Kidney epithelial cell (primary cell): Measurements from ENCODE around the gene RASD1. TPM values are rescaled to one million over a fixed set of nuclear protein-coding genes. Genes with fewer than 3 reads are reported as not detected.
"Not testable (repeated sequence)": the region's sequence is repeated elsewhere in the genome, so short reads cannot be mapped to it uniquely, and the experiment has no call there.

Experiments
- DNase-seq: peaks from one replicate; pipeline ENCODE4 v3.0.0-alpha.2; 2010; ENCODE audit warnings: low read depth
- H3K27me3 ChIP-seq: 2 replicates; pipeline ENCODE4 v1.6.0; 2011; ENCODE audit warnings: low read length; ENCODE audit not compliant: control insufficient read depth, insufficient read depth
- H3K36me3 ChIP-seq: 2 replicates; pipeline ENCODE4 v1.5.1; 2011; ENCODE audit warnings: low read length; ENCODE audit not compliant: control insufficient read depth, insufficient read depth
- H3K4me3 ChIP-seq: 2 replicates; pipeline ENCODE4 v1.5.1; 2011; ENCODE audit warnings: low read depth, mild to moderate bottlenecking, control low read depth, low read length
- total RNA-seq: library from RNA; depleted of rRNA; stranded (reverse); fragments of >200 nt; gene quantifications from 2 replicates; pipeline ENCODE4 v1.2.3, GENCODE V29; 2015
- TF ChIP-seq, protein P1 (sequence below): IDR thresholded peaks from 2 replicates; pipeline ENCODE4 v1.5.1; 2011; ENCODE audit warnings: mild to moderate bottlenecking, moderate library complexity, low read length, control low read depth, inconsistent platforms; ENCODE audit not compliant: insufficient read depth, poor library complexity, severe bottlenecking

The RASD1 gene
- total RNA-seq, 1 donor from 2014 or later, result 0.17 TPM

DNA sequence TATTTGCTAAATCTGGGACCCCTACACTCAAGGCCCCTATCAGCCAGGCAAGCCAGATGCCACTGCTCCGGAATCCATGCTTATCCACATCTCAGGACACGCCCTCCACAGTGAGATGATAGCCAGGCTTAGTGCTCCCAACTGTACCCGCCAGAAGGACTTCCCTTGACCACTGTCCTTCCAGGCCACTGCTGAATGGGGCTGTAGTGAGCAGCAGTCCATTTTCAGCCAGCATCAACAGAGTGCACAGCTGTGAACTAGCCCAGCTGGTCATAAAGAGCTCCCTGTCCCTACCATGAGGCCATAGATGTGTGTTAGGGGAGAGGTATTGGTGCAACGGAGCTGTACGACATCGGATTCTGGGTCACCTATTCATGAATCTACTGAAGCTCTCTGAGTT is 32.4 kb downstream of the RASD1 start:
- DNase-seq, result no peak
- Histone ChIP-seq H3K36me3 (no peaks in the 10 kb centered on the region), H3K27me3 (no peaks in the 10 kb centered on the region), H3K4me3 (no peak overlapping the region)
- TF ChIP-seq, protein P1, sequence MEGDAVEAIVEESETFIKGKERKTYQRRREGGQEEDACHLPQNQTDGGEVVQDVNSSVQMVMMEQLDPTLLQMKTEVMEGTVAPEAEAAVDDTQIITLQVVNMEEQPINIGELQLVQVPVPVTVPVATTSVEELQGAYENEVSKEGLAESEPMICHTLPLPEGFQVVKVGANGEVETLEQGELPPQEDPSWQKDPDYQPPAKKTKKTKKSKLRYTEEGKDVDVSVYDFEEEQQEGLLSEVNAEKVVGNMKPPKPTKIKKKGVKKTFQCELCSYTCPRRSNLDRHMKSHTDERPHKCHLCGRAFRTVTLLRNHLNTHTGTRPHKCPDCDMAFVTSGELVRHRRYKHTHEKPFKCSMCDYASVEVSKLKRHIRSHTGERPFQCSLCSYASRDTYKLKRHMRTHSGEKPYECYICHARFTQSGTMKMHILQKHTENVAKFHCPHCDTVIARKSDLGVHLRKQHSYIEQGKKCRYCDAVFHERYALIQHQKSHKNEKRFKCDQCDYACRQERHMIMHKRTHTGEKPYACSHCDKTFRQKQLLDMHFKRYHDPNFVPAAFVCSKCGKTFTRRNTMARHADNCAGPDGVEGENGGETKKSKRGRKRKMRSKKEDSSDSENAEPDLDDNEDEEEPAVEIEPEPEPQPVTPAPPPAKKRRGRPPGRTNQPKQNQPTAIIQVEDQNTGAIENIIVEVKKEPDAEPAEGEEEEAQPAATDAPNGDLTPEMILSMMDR, result no peak

DNA sequence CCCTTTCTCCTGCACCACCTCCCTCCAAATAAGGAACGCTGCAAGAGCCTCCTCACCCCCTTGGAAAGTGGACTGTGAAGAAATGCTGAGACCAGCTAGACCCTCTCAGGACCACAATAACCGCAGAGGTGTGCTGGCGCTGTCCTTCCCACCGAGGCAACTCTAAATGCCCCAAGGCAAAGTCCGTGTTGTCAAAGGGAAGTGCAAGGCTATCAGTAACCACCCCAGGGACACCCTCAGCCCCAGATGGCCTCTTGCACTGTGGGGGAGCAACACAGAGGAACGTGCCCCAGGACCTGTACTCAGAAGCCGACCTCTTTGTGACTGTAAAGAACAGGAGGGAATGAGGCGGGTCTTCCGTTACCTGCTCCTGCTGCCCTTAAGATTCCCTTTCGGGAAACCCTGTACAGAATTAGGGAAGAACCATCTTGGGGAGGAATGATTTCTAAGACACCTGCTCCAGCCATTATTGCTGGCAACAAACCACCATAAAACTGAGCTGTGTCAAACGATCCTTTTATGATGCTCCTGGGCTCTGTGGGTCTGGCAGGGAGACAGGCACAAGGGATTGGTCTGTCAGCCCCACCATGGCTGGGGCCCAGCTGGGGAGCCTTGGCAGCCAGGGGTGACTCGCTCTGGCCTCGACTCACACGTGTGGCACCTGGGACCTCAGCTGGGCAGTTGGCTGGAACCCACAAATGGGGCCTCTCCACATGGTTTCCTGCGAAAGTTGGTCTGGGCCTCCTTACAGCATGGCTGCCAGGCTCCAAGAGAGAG is 34.0 kb downstream of the RASD1 start:
- Histone ChIP-seq H3K27me3 (no peaks in the 10 kb centered on the region), H3K36me3 (no peaks in the 10 kb centered on the region), H3K4me3 (no peak overlapping the region)
- no peak for DNase-seq
- TF ChIP-seq, protein P1, result no peak

DNA sequence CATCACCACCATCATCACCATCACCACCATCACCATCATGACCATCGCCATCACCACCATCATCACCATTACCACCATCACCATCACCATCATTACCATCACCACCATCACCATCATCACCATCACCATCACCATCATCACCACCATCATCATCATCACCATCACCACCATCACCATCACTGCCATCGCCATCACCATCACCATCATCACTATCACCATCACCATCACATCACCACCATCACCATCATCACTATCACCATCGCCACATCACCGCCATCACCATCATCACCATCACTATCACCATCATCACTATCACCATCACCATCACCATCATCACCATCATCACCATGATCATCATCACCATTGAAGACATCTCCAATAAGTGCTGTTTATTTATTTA is 36.2 kb downstream of the RASD1 start:
- TF ChIP-seq, protein P1, result no peak
- Histone ChIP-seq H3K36me3 (no peaks in the 10 kb centered on the region), H3K4me3 (no peak overlapping the region), H3K27me3 (no peaks in the 10 kb centered on the region)
- DNase-seq, result no peak

DNA sequence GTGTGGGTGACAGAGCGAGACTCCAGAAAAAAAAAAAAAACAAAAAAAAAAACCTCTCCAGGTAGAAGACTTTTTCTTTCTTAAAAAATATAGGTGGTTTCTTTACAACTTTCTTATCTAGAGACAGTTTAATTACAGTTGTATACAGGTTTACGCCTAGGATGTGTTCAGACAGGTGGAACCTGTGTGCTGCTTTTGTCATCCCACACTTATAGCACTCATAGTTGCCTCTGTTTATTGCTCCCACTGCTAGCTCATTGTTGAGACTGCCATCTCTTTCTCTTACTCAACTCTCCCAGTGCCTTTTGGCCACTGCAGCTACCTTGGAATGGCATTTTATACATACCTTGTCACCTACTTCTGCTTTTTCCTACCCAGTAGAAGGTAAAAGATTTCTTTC is 38.5 kb downstream of the RASD1 start:
- Histone ChIP-seq H3K4me3 (no peak overlapping the region), H3K36me3 (no peaks in the 10 kb centered on the region), H3K27me3 (no peaks in the 10 kb centered on the region)
- TF ChIP-seq, protein P1, result no peak
- DNase-seq, result no peak

DNA sequence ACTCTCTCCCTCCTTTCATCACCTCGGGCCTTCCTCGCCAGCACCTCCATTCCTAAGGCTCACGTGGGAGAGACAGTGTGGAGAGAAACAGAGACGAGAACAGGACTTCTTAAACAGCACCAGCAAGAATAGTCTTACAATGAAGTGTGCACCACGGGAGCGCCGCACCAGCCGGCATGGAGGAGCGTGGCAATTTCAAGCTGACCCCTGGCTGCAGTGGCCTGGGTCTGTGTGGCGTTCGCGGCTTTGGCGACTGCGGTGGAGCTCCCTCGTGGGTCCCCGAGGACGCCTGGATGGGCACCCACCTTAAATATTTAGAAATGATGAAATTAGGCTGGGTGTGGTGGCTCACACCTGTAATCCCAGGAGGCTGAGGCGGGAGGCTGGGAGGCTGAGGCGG is 39.9 kb downstream of the RASD1 start:
- DNase-seq, result no peak
- no peak overlapping the region for H3K4me3 ChIP-seq
- TF ChIP-seq, protein P1, result no peak
- H3K27me3 ChIP-seq, result no peaks in the 10 kb centered on the region
- no peaks in the 10 kb centered on the region for H3K36me3 ChIP-seq

DNA sequence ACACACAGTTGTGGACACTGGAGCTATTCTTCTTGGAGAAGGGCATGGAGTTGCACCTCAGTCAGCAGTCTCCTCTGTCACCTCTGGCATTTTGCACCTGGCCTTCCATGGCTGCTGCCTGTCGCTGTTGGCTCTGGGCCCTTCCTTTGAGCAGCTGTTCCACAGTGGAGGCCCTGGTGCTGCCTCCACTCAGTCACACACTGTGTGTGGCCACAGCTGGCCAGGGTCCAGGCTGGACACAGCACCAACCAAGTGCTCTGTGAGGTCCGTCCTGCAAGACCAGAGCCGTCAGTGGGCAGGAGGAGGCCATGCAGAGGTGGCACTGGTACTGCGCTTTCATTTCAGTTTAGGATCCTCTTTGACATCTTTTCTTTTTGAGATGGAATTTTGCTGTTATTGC is 41.0 kb downstream of the RASD1 start:
- no peaks in the 10 kb centered on the region for H3K36me3 ChIP-seq
- DNase-seq, result no peak
- TF ChIP-seq, protein P1, result no peak

DNA sequence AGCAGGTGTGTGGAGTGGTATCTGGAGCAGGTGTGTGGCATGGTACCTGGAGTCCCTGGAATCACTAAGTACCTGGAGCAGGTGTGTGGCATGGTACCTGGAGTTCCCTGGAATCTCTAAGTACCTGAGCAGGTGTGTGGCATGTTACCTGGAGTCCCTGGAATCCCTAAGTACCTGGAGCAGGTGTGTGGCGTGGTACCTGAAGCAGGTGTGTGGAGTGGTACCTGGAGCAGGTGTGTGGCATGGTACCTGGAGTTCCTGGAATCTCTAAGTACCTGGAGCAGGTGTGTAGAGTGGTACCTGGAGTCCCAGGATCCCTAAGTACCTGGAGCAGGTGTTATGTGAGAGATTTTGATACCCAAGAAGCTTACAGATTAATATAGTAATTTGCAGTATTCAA is 41.5 kb downstream of the RASD1 start:
- H3K27me3 ChIP-seq, H3K36me3 ChIP-seq, DNase-seq, H3K4me3 ChIP-seq: not testable (repeated sequence)

More for the DNA sequence above, 41.0 kb downstream of the RASD1 start:
- H3K4me3 ChIP-seq, result no peak overlapping the region
- H3K27me3 ChIP-seq, result no peaks in the 10 kb centered on the region
